Stimulated activated CD8-positive, alpha-beta memory T cell treated with anti-CD3 and anti-CD28 coated beads, Interleukin-7, amount 100 ng/mL, for 1 hour (primary cell): ENCODE data around the gene GPR137C.

Source experiments
- DNase-seq, 2 donors: peaks; one replicate each; pipeline ENCODE4 v3.0.0-alpha.2; 2020; ENCODE audit warnings: low read depth in 2 of 2

GPR137C gene

GRCh38 chr14:52678591-52678990, 126.0 kb downstream of the GPR137C start:
- DNase-seq, result no peak

- no peak for DNase-seq
Measured at GRCh38 chr14:52683985-52684520, 131.4 kb downstream of the GPR137C start.

DNA sequence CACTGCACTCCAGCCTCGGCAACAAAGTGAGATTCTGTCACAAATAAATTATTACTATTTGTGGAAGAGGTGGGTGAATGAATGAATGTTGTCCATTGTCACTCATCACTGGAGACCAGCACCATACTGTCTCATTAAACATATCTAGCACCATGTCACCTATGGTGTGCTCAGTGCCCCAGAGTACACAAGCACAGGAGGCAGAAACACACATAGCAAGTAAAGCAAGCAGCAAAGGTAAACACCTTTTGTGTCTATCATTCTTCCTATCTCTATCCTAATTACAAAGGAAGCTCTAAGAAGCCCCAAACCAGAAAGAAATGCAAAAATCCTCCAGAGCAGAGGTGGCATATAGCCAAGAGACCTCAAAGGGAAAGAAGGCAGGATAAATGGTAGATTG, 133.5 kb downstream of the GPR137C start:
- DNase-seq, result no peak
